Measurements from ENCODE around the gene TUBA1A.

- TF ChIP-seq CTCF (IDR thresholded peaks at IDR 0.05) (no peak), POLR2A (IDR thresholded peaks at IDR 0.05) (no peak)
Measured at GRCh38 chr12:49195736-49196135, 6.9 kb upstream of the TUBA1A start.
